Sigmoid colon (tissue), 7 donors: ENCODE results near the gene ZDHHC7. TPM values are rescaled to one million over a fixed set of nuclear protein-coding genes. Genes with fewer than 3 reads are reported as not detected.
A peak's percentile ranks its signal among the peaks of the same experiment; 100 is the strongest.

ENCODE experiments used
- DNase-seq: peaks from one replicate; pipeline ENCODE4 v3.0.0-alpha.2; 2019
- H3K27ac ChIP-seq, 4 donors: fragments of 200-600 bp; sonication (generic); one replicate each; pipeline ENCODE4 v1.5.1; 2016 to 2019; ENCODE audit warnings: mild to moderate bottlenecking in 1 of 4
- H3K27me3 ChIP-seq, 3 donors: fragments of 200-600 bp; sonication (generic); one replicate each; pipeline ENCODE4 v1.5.1; 2019; ENCODE audit warnings: mild to moderate bottlenecking in 1 of 3
- H3K36me3 ChIP-seq, 4 donors: fragments of 200-600 bp; sonication (generic); one replicate each; pipeline ENCODE4 v1.5.1; 2016 to 2019
- H3K4me1 ChIP-seq, 4 donors: fragments of 200-600 bp; sonication (generic); one replicate each; pipeline ENCODE4 v1.5.1; 2017 to 2019
- H3K4me3 ChIP-seq, 4 donors: fragments of 200-600 bp; sonication (generic); one replicate each; pipeline ENCODE4 v1.5.1; 2017 to 2019; ENCODE audit warnings: mild to moderate bottlenecking in 2 of 4, moderate library complexity in 1 of 4
- H3K9me3 ChIP-seq, 4 donors: fragments of 200-600 bp in 3 of 4; sonication (generic) in 3 of 4; one replicate each; pipeline versions ENCODE4 v1.5.1 to v1.6.1; 2013 to 2019
- CTCF ChIP-seq, 4 experiments: fragments of 450-650 bp in 3 of 4; fragments of 200-600 bp in 1 of 4; IDR thresholded peaks; one replicate each; pipeline ENCODE4 v1.5.1; 2016 to 2019; ENCODE audit warnings: antibody characterized with exemption in 4 of 4, mild to moderate bottlenecking in 3 of 4, moderate library complexity in 2 of 4
- EP300 ChIP-seq, 4 donors: sonication (generic); formaldehyde crosslinking; IDR thresholded peaks; one replicate each; pipeline ENCODE4 v1.6.1; 2017; ENCODE audit warnings: antibody characterized with exemption in 4 of 4
- POLR2A ChIP-seq, 2 donors: fragments of 450-650 bp; IDR thresholded peaks; one replicate each; pipeline ENCODE4 v1.6.1; 2016; ENCODE audit warnings: antibody characterized with exemption in 2 of 2, mild to moderate bottlenecking in 2 of 2, moderate library complexity in 2 of 2
- POLR2AphosphoS5 ChIP-seq, 4 donors: sonication (generic); formaldehyde crosslinking; IDR thresholded peaks; one replicate each; pipeline ENCODE4 v1.6.1; 2017; ENCODE audit warnings: antibody characterized with exemption in 4 of 4
- WGBS, 2 donors: extraction: QIAGEN DNeasy Blood & Tissue Kit; methylation state at CpG; one replicate each; pipeline ENCODE4 v1.1.7; 2013; 5-methylcytosine and 5-hydroxymethylcytosine counted together
- intact Hi-C: fragments of 100-400 bp; cut with DNase I; formaldehyde crosslinking; loops from one replicate; pipeline ENCODE4 v1.15.1; 2023
- polyA plus RNA-seq, 3 donors: library from polyadenylated mRNA; stranded (reverse); fragments of 200-250 nt; gene quantifications; one replicate each; pipeline ENCODE4 v1.2.3, GENCODE V29; 2013
- total RNA-seq, 4 donors: library from RNA; depleted of rRNA; stranded (reverse); fragments of >200 nt; gene quantifications; one replicate each; pipeline ENCODE4 v1.1.0, GENCODE V29; 2016
- donor health status: healthy with polysubstance abuse.
- donor health status: Bipolar disorder and iron deficiency.
- donor health status: healthy.

The ZDHHC7 gene
- total and polyA plus RNA-seq, 7 donors, result 20.8 to 69.5 (median 56.2) TPM

- TF ChIP-seq POLR2A (IDR thresholded peaks at IDR 0.05) (no peak), POLR2AphosphoS5 (IDR thresholded peaks at IDR 0.05) (no peak), CTCF (IDR thresholded peaks at IDR 0.05) (no peak), EP300 (IDR thresholded peaks at IDR 0.05) (no peak)
- H3K27ac ChIP-seq, result peak overlapping the region in 3 of 4 donors; percentile 3 to 78 (median 48)
- H3K4me1 ChIP-seq, result peaks cover 2 to 50% (median 38%) of the 10 kb centered on the region in 4 donors
- no peak overlapping the region for H3K4me3 ChIP-seq
- intact Hi-C loops, result loop anchor here (1.0 kb wide), 1 partner anchor 46 kb away; no protein-coding TSS in a partner anchor
- H3K27me3 ChIP-seq, result no peaks in the 10 kb centered on the region
- 62 to 67% methylated on average over 23 of the region's 23 CpGs for WGBS, 2 donors
- H3K9me3 ChIP-seq, result no peaks in the 10 kb centered on the region
- DNase-seq, result peak; percentile 71
- no peaks in the 10 kb centered on the region for H3K36me3 ChIP-seq
Measured at GRCh38 chr16:84924331-84925091, 86.8 kb downstream of the ZDHHC7 start.

Other genes starting within 250 kb of the ZDHHC7 start
- 100 to 1,000 TPM; 140 to 545 (median 260) TPM for gene CRISPLD2, start 191.6 kb downstream of the ZDHHC7 start, total RNA-seq
- gene CRISPLD2, start 191.6 kb downstream of the ZDHHC7 start, polyA plus RNA-seq, result 10 to 100 TPM in 1 of 3 donors, 1 to 10 TPM in 2; 3.0 to 27.3 (median 6.0) TPM
- gene KIAA0513, start 16.3 kb upstream of the ZDHHC7 start, total RNA-seq, result 10 to 100 TPM; 18.6 to 40.2 (median 26.4) TPM
- 10 to 100 TPM in 2 of 3 donors, 1 to 10 TPM in 1; 8.4 to 14.8 (median 10.6) TPM for gene KIAA0513, start 16.3 kb upstream of the ZDHHC7 start, polyA plus RNA-seq
- not detected for gene CIBAR2, start 100.9 kb upstream of the ZDHHC7 start, total RNA-seq
- gene CIBAR2, start 100.9 kb upstream of the ZDHHC7 start, polyA plus RNA-seq, result not detected